HCT116 (cell line): ENCODE measurements around the gene ECE2. TPM values are rescaled to one million over a fixed set of nuclear protein-coding genes. Genes with fewer than 3 reads are reported as not detected.

Experiments
- ATAC-seq: fragments of 200-7000 bp; cut with Tn5 transposase; 2 replicates; pipeline ENCODE4 v1.9.1; 2020; ENCODE audit warnings: mild to moderate bottlenecking, moderate library complexity
- BruUV-seq: library from RNA; stranded (reverse); fragments of 400-500 nt; replicated peaks from 2 replicates; lab custom pipeline; 2021; lab: Mats Ljungman, UMichigan
- CTCF ChIA-PET: fragments of 300-600 bp; sonication (Branson Sonifier 250); formaldehyde crosslinking; loops from one replicate; lab custom pipeline; 2021; ENCODE audit warnings: antibody characterized with exemption; lab: Charles Lee
- POLR2A ChIA-PET: fragments of 300-600, 350-600 bp; sonication (Branson Sonifier 250); formaldehyde crosslinking; loops from one replicate; lab custom pipeline; 2021; ENCODE audit warnings: antibody characterized with exemption; lab: Charles Lee
- RAD21 ChIA-PET, 2 experiments: fragments of 300-600 bp; sonication (Branson Sonifier 250); formaldehyde crosslinking; loops; one replicate each; lab custom pipeline; 2023; ENCODE audit warnings: low total read pairs in 2 of 2; ENCODE audit not compliant: uncharacterized antibody in 2 of 2, unreplicated experiment in 2 of 2, low non-redundant PET in 1 of 2; lab: Charles Lee
- DNase-seq: peaks from one replicate; pipeline ENCODE4 v3.0.0-alpha.2; 2010; ENCODE audit warnings: low read depth, low spot score
- H2AFZ ChIP-seq: fragments of 200-600 bp; shearing (Covaris generic), sonication (generic); 2 replicates; pipeline ENCODE4 v1.6.1; 2017; ENCODE audit warnings: low read depth, mixed run types, mixed read lengths, antibody characterized with exemption, low read length; ENCODE audit not compliant: poor library complexity, severe bottlenecking
- H3K27ac ChIP-seq: 2 replicates; pipeline ENCODE4 v1.5.1; 2012; ENCODE audit warnings: low read depth, low read length
- H3K27me3 ChIP-seq: fragments of 200-600 bp; sonication (generic); 2 replicates; pipeline ENCODE4 v1.6.1; 2016; ENCODE audit warnings: mixed run types, low read length, mixed read lengths; ENCODE audit not compliant: insufficient read depth
- H3K36me3 ChIP-seq, 2 experiments: fragments of 200-500 bp in 1 of 2; fragments of 200-600 bp in 1 of 2; sonication (Bioruptor generic) in 1 of 2; sonication (generic) in 1 of 2; 2 replicates each; pipeline versions ENCODE4 v1.5.1 to v1.6.1; 2014 to 2016; ENCODE audit warnings: low read length in 2 of 2, inconsistent platforms in 1 of 2, mixed read lengths in 1 of 2, mixed run types in 1 of 2; ENCODE audit not compliant: insufficient read depth in 2 of 2, control insufficient read depth in 1 of 2
- H3K4me1 ChIP-seq, 2 experiments: fragments of 200-600 bp in 1 of 2; sonication (generic) in 1 of 2; 2 replicates each; pipeline versions ENCODE4 v1.5.1 to v1.6.1; 2012 to 2017; ENCODE audit warnings: low read length in 2 of 2, inconsistent platforms in 1 of 2, mild to moderate bottlenecking in 1 of 2, mixed read lengths in 1 of 2, mixed run types in 1 of 2, moderate library complexity in 1 of 2; ENCODE audit not compliant: insufficient read depth in 2 of 2, control insufficient read depth in 1 of 2
- H3K4me2 ChIP-seq: fragments of 200-600 bp; sonication (generic); 2 replicates; pipeline ENCODE4 v1.6.1; 2017; ENCODE audit warnings: mixed run types, low read length, mixed read lengths
- H3K4me3 ChIP-seq, 2 experiments: fragments of 200-600 bp in 1 of 2; sonication (generic) in 1 of 2; replicated peaks in 1 of 2; 2 replicates each; pipeline ENCODE4 v1.5.1; 2011 to 2016; ENCODE audit warnings: low read length in 2 of 2, control low read depth in 1 of 2, low read depth in 1 of 2, mild to moderate bottlenecking in 1 of 2, mixed read lengths in 1 of 2, mixed run types in 1 of 2
- H3K79me2 ChIP-seq: fragments of 200-600 bp; sonication (generic); 2 replicates; pipeline ENCODE4 v1.6.1; 2017; ENCODE audit warnings: mild to moderate bottlenecking, mixed run types, low read length, moderate library complexity, mixed read lengths; ENCODE audit not compliant: insufficient read depth
- H3K9ac ChIP-seq: fragments of 200-600 bp; sonication (generic); 2 replicates; pipeline ENCODE4 v1.6.1; 2016; ENCODE audit warnings: low read length, mixed read lengths
- H3K9me2 ChIP-seq: fragments of 200-600 bp; sonication (generic), shearing (Covaris generic); 2 replicates; pipeline ENCODE4 v1.6.1; 2017; ENCODE audit warnings: mixed run types, mild to moderate bottlenecking, moderate library complexity; ENCODE audit not compliant: insufficient read depth
- H3K9me3 ChIP-seq, 2 experiments: fragments of 200-500 bp in 1 of 2; fragments of 200-600 bp in 1 of 2; sonication (Bioruptor generic) in 1 of 2; sonication (generic) in 1 of 2; 2 replicates each; pipeline ENCODE4 v1.6.1; 2014 to 2017; ENCODE audit warnings: low read length in 2 of 2, mixed read lengths in 2 of 2, inconsistent platforms in 1 of 2, low read depth in 1 of 2, mild to moderate bottlenecking in 1 of 2, mixed run types in 1 of 2, moderate library complexity in 1 of 2; ENCODE audit not compliant: control insufficient read depth in 1 of 2, insufficient read depth in 1 of 2
- H4K20me1 ChIP-seq: fragments of 200-600 bp; sonication (generic), shearing (Covaris generic); 2 replicates; pipeline ENCODE4 v1.6.1; 2017; ENCODE audit warnings: mixed run types, mild to moderate bottlenecking, moderate library complexity; ENCODE audit not compliant: insufficient read depth
- CEBPB ChIP-seq: IDR thresholded peaks from 2 replicates; pipeline ENCODE4 v1.6.1; 2012; ENCODE audit warnings: low read depth
- CTCF ChIP-seq, 3 experiments: fragments of 200-600 bp in 1 of 3; sonication (generic) in 1 of 3; IDR thresholded peaks in 2 of 3; conservative IDR thresholded peaks in 1 of 3; 2 replicates each; pipeline ENCODE4 v1.5.1; 2012 to 2017; ENCODE audit warnings: low read depth in 2 of 3, low read length in 2 of 3, antibody characterized with exemption in 1 of 3, borderline replicate concordance in 1 of 3, control low read depth in 1 of 3, mild to moderate bottlenecking in 1 of 3, mixed read lengths in 1 of 3, mixed run types in 1 of 3, moderate library complexity in 1 of 3; ENCODE audit not compliant: insufficient read depth in 1 of 3
- EGR1 ChIP-seq: IDR thresholded peaks from 2 replicates; pipeline ENCODE4 v1.6.1; 2012; ENCODE audit warnings: low read depth
- ELF1 ChIP-seq: IDR thresholded peaks from 2 replicates; pipeline ENCODE4 v1.6.1; 2012; ENCODE audit warnings: low read depth, borderline replicate concordance
- FOSL1 ChIP-seq: IDR thresholded peaks from 2 replicates; pipeline ENCODE4 v1.6.1; 2012; ENCODE audit warnings: low read depth
- POLR2A ChIP-seq: IDR thresholded peaks from 2 replicates; pipeline ENCODE4 v1.7.0; 2011; ENCODE audit warnings: borderline replicate concordance; ENCODE audit not compliant: insufficient read depth, insufficient read length; ENCODE audit errors: extremely low read depth
- POLR2AphosphoS5 ChIP-seq: IDR thresholded peaks from 2 replicates; pipeline ENCODE4 v1.6.1; 2011; ENCODE audit warnings: mild to moderate bottlenecking, low read depth, low read length, moderate library complexity
- RAD21 ChIP-seq: IDR thresholded peaks from 2 replicates; pipeline ENCODE4 v1.6.1; 2012; ENCODE audit warnings: low read depth, mild to moderate bottlenecking
- TCF7L2 ChIP-seq: IDR thresholded peaks from 2 replicates; pipeline ENCODE4 v1.7.0; 2011; ENCODE audit warnings: borderline replicate concordance, inconsistent platforms; ENCODE audit not compliant: insufficient read depth, insufficient read length; ENCODE audit errors: extremely low read depth
- YY1 ChIP-seq: IDR thresholded peaks from 2 replicates; pipeline ENCODE4 v1.6.1; 2011; ENCODE audit warnings: low read length, low read depth, moderate library complexity, mild to moderate bottlenecking; ENCODE audit not compliant: insufficient replicate concordance; ENCODE audit errors: extremely low read depth
- ZFX ChIP-seq: fragments of 450-650 bp; IDR thresholded peaks from 2 replicates; pipeline ENCODE4 v1.6.1; 2017
- intact Hi-C: fragments of 100-400 bp; cut with micrococcal nuclease; formaldehyde crosslinking; loops from 2 replicates; pipeline ENCODE4 v1.10.0; 2022
- total RNA-seq: library from RNA; stranded (reverse); gene quantifications from one replicate; pipeline ENCODE4 v1.2.1, GENCODE V29; 2021; ENCODE audit not compliant: unreplicated experiment

ECE2 gene
- total RNA-seq, 1 experiment from 2014 or later = not detected

GRCh38 chr3:184237211-184237610 is 38.6 kb upstream of the ECE2 start:
- ChIA-PET CTCF (interaction anchor here (2.3 kb wide), 1 partner anchor 9 kb away, joined by 9 read pairs; no protein-coding TSS in a partner anchor), POLR2A (interaction anchor here (1.0 to 1.2 kb wide), 2 partner anchors 9 to 10 kb away, joined by 3 to 4 read pairs; no protein-coding TSS in a partner anchor), RAD21 (no interaction called here)
- H3K4me1 ChIP-seq = peaks cover 12 to 17% of the 10 kb centered on the region in 2 experiments
- no peaks in the 10 kb centered on the region for H3K9me2 ChIP-seq
- H3K4me2 ChIP-seq = no peak overlapping the region
- intact Hi-C loops = no loop called here
- no TSS peak for BruUV-seq
- H2AFZ ChIP-seq = no peak overlapping the region
- no peaks in the 10 kb centered on the region for H3K9me3 ChIP-seq
- no peak overlapping the region for H3K4me3 ChIP-seq
- TF ChIP-seq EGR1 = no peak
- TF ChIP-seq ZFX = no peak
- TF ChIP-seq ELF1 = no peak
- H3K9ac ChIP-seq = no peak overlapping the region
- no peaks in the 10 kb centered on the region for H3K79me2 ChIP-seq
- H3K27ac ChIP-seq = no peak overlapping the region
- DNase-seq (no peak), ATAC-seq (no peak)
- H3K27me3 ChIP-seq = no peaks in the 10 kb centered on the region
- no peaks in the 10 kb centered on the region for H4K20me1 ChIP-seq
- H3K36me3 ChIP-seq = peaks cover under 1% of the 10 kb centered on the region in 2 experiments; a peak in 2 of 4 replicates

DNA sequence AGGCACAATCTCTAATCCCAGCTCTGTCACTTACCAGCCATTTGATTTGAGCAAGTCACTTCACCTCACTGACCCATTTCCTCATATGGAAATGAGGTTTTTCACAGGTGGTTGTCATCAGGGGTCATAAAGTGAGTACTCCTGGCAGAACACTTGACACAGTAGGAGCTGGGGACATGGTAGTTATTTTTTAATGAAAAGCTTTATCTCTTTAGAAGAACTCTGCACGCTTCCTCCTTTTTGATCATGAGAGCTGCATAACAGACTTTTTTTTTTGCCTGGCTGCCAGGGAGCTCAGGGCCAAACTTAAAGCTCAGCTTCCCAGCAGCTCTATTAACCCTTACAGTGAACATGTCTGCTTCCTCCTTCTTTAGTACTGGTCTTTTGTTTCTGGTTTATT is 38.0 kb upstream of the ECE2 start:
- Histone ChIP-seq H3K4me3 (no peak overlapping the region), H3K27me3 (no peaks in the 10 kb centered on the region), H3K4me2 (no peak overlapping the region), H3K79me2 (no peaks in the 10 kb centered on the region), H3K9me3 (no peaks in the 10 kb centered on the region), H3K9ac (no peak overlapping the region), H3K27ac (no peak overlapping the region), H4K20me1 (no peaks in the 10 kb centered on the region), H3K4me1 (peaks cover 12 to 17% of the 10 kb centered on the region in 2 experiments), H3K9me2 (no peaks in the 10 kb centered on the region), H3K36me3 (peaks cover 5 to 7% of the 10 kb centered on the region in 2 experiments; a peak in 3 of 4 replicates), H2AFZ (no peak overlapping the region)
- POLR2A ChIA-PET = interaction anchor here (1.0 to 1.2 kb wide), 2 partner anchors 9 to 11 kb away, joined by 3 to 4 read pairs; no protein-coding TSS in a partner anchor
- no peak for TF ChIP-seq POLR2AphosphoS5
- TF ChIP-seq CEBPB = no peak
- no peak for TF ChIP-seq POLR2A
- no peak for TF ChIP-seq RAD21
- TF ChIP-seq FOSL1 = no peak
- TF ChIP-seq TCF7L2 = no peak
- TF ChIP-seq YY1 = no peak
- TF ChIP-seq CTCF (IDR thresholded peaks at IDR 0.05 in 2 of 3, conservative IDR thresholded peaks at IDR 0.05 in 1 of 3; ENCODE audit: borderline replicate concordance in 1 of 3, insufficient read depth in 1 of 3, low read depth in 2 of 3, low read length in 2 of 3) = no peak
- RAD21 ChIA-PET = no interaction called here
- BruUV-seq = no TSS peak
- CTCF ChIA-PET = interaction anchor here (2.3 kb wide), 1 partner anchor 10 kb away, joined by 9 read pairs; no protein-coding TSS in a partner anchor
- intact Hi-C loops = no loop called here
- ATAC-seq (no peak), DNase-seq (no peak)
